H1 (cell line): ENCODE results near the gene PLAU. TPM values are rescaled to one million over a fixed set of nuclear protein-coding genes. Genes with fewer than 3 reads are reported as not detected.

Experiments used
- CTCF ChIA-PET: fragments of 300-600 bp; sonication (Branson Sonifier 250); formaldehyde crosslinking; loops from one replicate; lab custom pipeline; 2021; ENCODE audit not compliant: partially characterized antibody; lab: Charles Lee
- POLR2A ChIA-PET: fragments of 300-600 bp; sonication (Branson Sonifier 250); formaldehyde crosslinking; loops from one replicate; lab custom pipeline; 2021; ENCODE audit warnings: inconsistent platforms; ENCODE audit not compliant: partially characterized antibody; lab: Charles Lee
- DNase-seq, 2 experiments: peaks; one replicate each; pipeline versions ENCODE4 v3.0.0 to v3.0.0-alpha.2; 2010 to 2022; ENCODE audit warnings: low spot score in 2 of 2, low read depth in 1 of 2, mixed read lengths in 1 of 2
- FAIRE-seq: peaks from 2 replicates; lab custom pipeline; 2011; peaks lifted over from hg19 to GRCh38; lab: Jason Lieb, UNC
- H2AFZ ChIP-seq: 2 replicates; pipeline ENCODE4 v1.8.1; 2012; ENCODE audit warnings: low read length, inconsistent platforms
- H2AK5ac ChIP-seq: 2 replicates; pipeline ENCODE4 v1.6.1; 2013; ENCODE audit warnings: low read depth, low read length
- H2BK120ac ChIP-seq: replicated peaks from 2 replicates; pipeline ENCODE3; 2013; ENCODE audit warnings: low read depth, low read length, inconsistent platforms
- H2BK12ac ChIP-seq: 2 replicates; pipeline ENCODE4 v1.6.1; 2013; ENCODE audit warnings: low read depth, low read length
- H2BK15ac ChIP-seq: 2 replicates; pipeline ENCODE4 v1.6.1; 2013; ENCODE audit warnings: low read length
- H2BK20ac ChIP-seq: 2 replicates; pipeline ENCODE4 v1.6.1; 2013; ENCODE audit warnings: low read length
- H2BK5ac ChIP-seq: 2 replicates; pipeline ENCODE4 v1.6.1; 2013; ENCODE audit warnings: low read depth, low read length
- H3K14ac ChIP-seq: 2 replicates; pipeline ENCODE4 v1.6.1; 2013; ENCODE audit warnings: inconsistent platforms; ENCODE audit not compliant: insufficient read length
- H3K18ac ChIP-seq: 2 replicates; pipeline ENCODE4 v1.6.1; 2013; ENCODE audit warnings: low read length; ENCODE audit errors: extremely low read depth
- H3K23ac ChIP-seq: 2 replicates; pipeline ENCODE4 v1.6.1; 2013; ENCODE audit warnings: inconsistent platforms; ENCODE audit not compliant: insufficient read length
- H3K23me2 ChIP-seq: 2 replicates; pipeline ENCODE4 v1.6.1; 2013; ENCODE audit warnings: low read depth, low read length
- H3K27ac ChIP-seq: 2 replicates; pipeline ENCODE4 v1.6.1; 2011; ENCODE audit warnings: low read depth, low read length, inconsistent platforms
- H3K27me3 ChIP-seq, 4 experiments: replicated peaks in 1 of 4; 1 replicate in 1 of 4; 2 replicates in 3 of 4; pipeline versions ENCODE4 v1.6.1 to v1.8.1; 2011 to 2013; ENCODE audit warnings: low read length in 3 of 4, mild to moderate bottlenecking in 3 of 4, inconsistent platforms in 2 of 4, mixed read lengths in 2 of 4, moderate library complexity in 1 of 4; ENCODE audit not compliant: control insufficient read depth in 3 of 4, insufficient read depth in 3 of 4; ENCODE audit errors: extremely low read depth in 1 of 4
- H3K36me3 ChIP-seq, 4 experiments: 2 replicates each; pipeline versions ENCODE4 v1.6.1 to v1.8.1; 2011 to 2013; ENCODE audit warnings: mild to moderate bottlenecking in 4 of 4, low read length in 3 of 4, moderate library complexity in 2 of 4, control low read depth in 1 of 4, inconsistent platforms in 1 of 4; ENCODE audit not compliant: insufficient read depth in 4 of 4, control insufficient read depth in 2 of 4
- H3K4ac ChIP-seq: replicated peaks from 2 replicates; pipeline ENCODE3; 2013; ENCODE audit warnings: low read length, low read depth, mixed read lengths, inconsistent platforms; ENCODE audit not compliant: insufficient read length
- H3K4me1 ChIP-seq, 4 experiments: replicated peaks in 1 of 4; 1 replicate in 1 of 4; 2 replicates in 3 of 4; pipeline versions ENCODE4 v1.6.1 to v1.8.1; 2011 to 2013; ENCODE audit warnings: low read length in 3 of 4, inconsistent platforms in 2 of 4, mixed read lengths in 1 of 4; ENCODE audit not compliant: insufficient read depth in 4 of 4, control insufficient read depth in 3 of 4
- H3K4me2 ChIP-seq, 2 experiments: 2 replicates each; pipeline versions ENCODE4 v1.6.1 to v1.8.1; 2011 to 2013; ENCODE audit warnings: low read depth in 2 of 2, low read length in 2 of 2, control low read depth in 1 of 2, inconsistent platforms in 1 of 2, mild to moderate bottlenecking in 1 of 2; ENCODE audit not compliant: insufficient read depth in 1 of 2
- H3K4me3 ChIP-seq, 4 experiments: fragments of 200-600, 300-600 bp in 1 of 4; sonication (generic), shearing (Covaris generic), sonication (Bioruptor Twin) in 1 of 4; 2 replicates each; pipeline versions ENCODE4 v1.5.1 to v1.8.1; 2011 to 2016; ENCODE audit warnings: low read length in 4 of 4, low read depth in 3 of 4, control low read depth in 2 of 4, inconsistent platforms in 2 of 4, mild to moderate bottlenecking in 2 of 4, mixed read lengths in 1 of 4, moderate library complexity in 1 of 4; ENCODE audit not compliant: insufficient read depth in 2 of 4; ENCODE audit errors: extremely low read depth in 1 of 4
- H3K56ac ChIP-seq: replicated peaks from 2 replicates; pipeline ENCODE3; 2013; ENCODE audit warnings: low read depth, mild to moderate bottlenecking, mixed read lengths, low read length, inconsistent platforms; ENCODE audit not compliant: insufficient read length
- H3K79me1 ChIP-seq: 2 replicates; pipeline ENCODE4 v1.6.1; 2013; ENCODE audit warnings: low read depth, low read length, control low read depth
- H3K79me2 ChIP-seq, 2 experiments: 2 replicates each; pipeline versions ENCODE4 v1.6.1 to v1.8.1; 2012 to 2013; ENCODE audit warnings: low read length in 2 of 2, mild to moderate bottlenecking in 2 of 2, inconsistent platforms in 1 of 2; ENCODE audit not compliant: insufficient read depth in 2 of 2, control insufficient read depth in 1 of 2
- H3K9ac ChIP-seq, 4 experiments: replicated peaks in 1 of 4; 1 replicate in 1 of 4; 2 replicates in 3 of 4; pipeline versions ENCODE4 v1.6.1 to v1.8.1; 2011 to 2013; ENCODE audit warnings: low read depth in 3 of 4, low read length in 3 of 4, control low read depth in 2 of 4, mild to moderate bottlenecking in 2 of 4, moderate library complexity in 2 of 4, inconsistent platforms in 1 of 4; ENCODE audit errors: extremely low read depth in 1 of 4
- H3K9me3 ChIP-seq, 2 experiments: 2 replicates each; pipeline versions ENCODE4 v1.6.1 to v1.8.1; 2012 to 2013; ENCODE audit warnings: mild to moderate bottlenecking in 2 of 2, moderate library complexity in 2 of 2, control low read depth in 1 of 2, inconsistent platforms in 1 of 2, low read depth in 1 of 2, low read length in 1 of 2, mixed read lengths in 1 of 2; ENCODE audit not compliant: insufficient read depth in 2 of 2
- H4K20me1 ChIP-seq, 2 experiments: replicated peaks in 1 of 2; 2 replicates each; pipeline versions ENCODE3 to v1.8.1; 2011 to 2013; ENCODE audit warnings: inconsistent platforms in 2 of 2, low read length in 2 of 2, mild to moderate bottlenecking in 1 of 2; ENCODE audit not compliant: insufficient read depth in 2 of 2, control insufficient read depth in 1 of 2
- H4K5ac ChIP-seq: 2 replicates; pipeline ENCODE4 v1.6.1; 2013; ENCODE audit warnings: low read length, low read depth, mixed read lengths, inconsistent platforms; ENCODE audit not compliant: insufficient read length
- H4K8ac ChIP-seq: 2 replicates; pipeline ENCODE4 v1.8.0; 2013; ENCODE audit warnings: mild to moderate bottlenecking, moderate library complexity, low read length, inconsistent platforms; ENCODE audit not compliant: insufficient read depth; ENCODE audit errors: extremely low read depth
- H4K91ac ChIP-seq: replicated peaks from 2 replicates; pipeline ENCODE3; 2013; ENCODE audit warnings: low read length, mixed read lengths, inconsistent platforms; ENCODE audit not compliant: insufficient read length
- ASH2L ChIP-seq: fragments of 200-600, 300-600 bp; sonication (generic); IDR thresholded peaks from one replicate; pipeline ENCODE4 v1.7.1; 2017; ENCODE audit warnings: low read length
- BCL11A ChIP-seq, 2 experiments: IDR thresholded peaks; one replicate each; pipeline ENCODE4 v1.6.1; 2011; ENCODE audit warnings: low read depth in 2 of 2, low read length in 2 of 2, mild to moderate bottlenecking in 2 of 2
- CEBPB ChIP-seq: IDR thresholded peaks from 2 replicates; pipeline ENCODE4 v1.6.1; 2012; ENCODE audit warnings: low read depth, low read length
- NRF1 ChIP-seq: IDR thresholded peaks from 2 replicates; pipeline ENCODE4 v1.6.1; 2011; ENCODE audit warnings: mild to moderate bottlenecking, low read depth, low read length, improper control_type of control experiment
- POLR2AphosphoS5 ChIP-seq: IDR thresholded peaks from 2 replicates; pipeline ENCODE4 v1.6.1; 2011; ENCODE audit warnings: low read depth, low read length
- SIRT6 ChIP-seq: IDR thresholded peaks from one replicate; pipeline ENCODE4 v1.7.1; 2012; ENCODE audit warnings: low read length, inconsistent platforms
- SIX5 ChIP-seq: IDR thresholded peaks from 2 replicates; pipeline ENCODE4 v1.6.1; 2011; ENCODE audit warnings: mild to moderate bottlenecking, low read depth, low read length
- SUZ12 ChIP-seq: fragments of 200-600 bp; sonication (generic); IDR thresholded peaks from 2 replicates; pipeline ENCODE4 v1.6.1; 2012; ENCODE audit warnings: mild to moderate bottlenecking, inconsistent platforms, low read length, moderate library complexity, mixed read lengths
- TBP ChIP-seq: IDR thresholded peaks from 2 replicates; pipeline ENCODE4 v1.6.1; 2011; ENCODE audit warnings: low read depth, low read length, improper control_type of control experiment
- WGBS, 2 experiments: shearing (Covaris generic) in 1 of 2; methylation state at CpG; one replicate each; pipeline versions ENCODE4 v1.1.6 to v1.1.7; 2013 to 2015; ENCODE audit warnings: low lambda C conversion rate in 2 of 2, mixed read lengths in 2 of 2, inconsistent platforms in 1 of 2, low coverage in 1 of 2, missing lambda C conversion rate in 1 of 2; ENCODE audit not compliant: insufficient replicate concordance in 2 of 2, insufficient coverage in 1 of 2, insufficient read length in 1 of 2; ENCODE audit errors: extremely low coverage in 1 of 2, missing lambda C conversion rate in 1 of 2; 5-methylcytosine and 5-hydroxymethylcytosine counted together
- polyA plus RNA-seq, 7 experiments: library from polyadenylated mRNA; depleted of rRNA in 3 of 7; stranded (reverse) in 5 of 7; unstranded in 2 of 7; fragments of >200 nt in 5 of 7; fragments of 200-250 nt in 2 of 7; gene quantifications; 1 replicate in 5 of 7; 2 replicates in 1 of 7; 4 replicates in 1 of 7; pipeline versions ENCODE4 v1.2.1 to v1.2.3, GENCODE V29; 2011 to 2013; ENCODE audit warnings: missing spikeins in 2 of 7, mixed read lengths in 2 of 7
- total RNA-seq: library from RNA; stranded (reverse); fragmentation: NEBNext Ultra II Directional; extraction: Animal tissue kit (Norgen Biotek cat#: 25700); gene quantifications from 2 replicates; pipeline ENCODE4 v1.2.1, GENCODE V29; 2021
- TF ChIP-seq, protein P1 (sequence below): IDR thresholded peaks from 2 replicates; pipeline ENCODE4 v1.6.1; 2012; ENCODE audit warnings: low read length, inconsistent platforms

The PLAU gene
- total and polyA plus RNA-seq, 2 of the 8 experiments (the other 6 are each of a cell fraction or from before 2014, with no cell fraction given), result 16.2 to 26.1 TPM

GRCh38 chr10:73906524-73907447, 4.1 kb upstream of the PLAU start:
- Histone ChIP-seq H3K4me3 (peak overlapping the region in 1 of 4 experiments; percentile 9; a peak in 1 of 8 replicates), H2BK5ac (peak overlapping the region; percentile 90), H3K18ac (peak overlapping the region; percentile 85), H4K5ac (peak overlapping the region; percentile 37), H3K14ac (no peak overlapping the region), H3K79me1 (no peaks in the 10 kb centered on the region; the same call in 1 of the 2 replicates), H3K4me2 (peak overlapping the region; percentile 40 to 64), H2AFZ (peak overlapping the region; percentile 97), H3K27ac (peak overlapping the region; percentile 22; the same call in 1 of the 2 replicates), H3K79me2 (no peaks in the 10 kb centered on the region), H3K9me3 (no peaks in the 10 kb centered on the region), H3K23me2 (peaks cover 12% of the 10 kb centered on the region; the same call in 1 of the 2 replicates), H2BK12ac (peak overlapping the region; percentile 90), H3K36me3 (no peaks in the 10 kb centered on the region), H4K8ac (no peak overlapping the region), H3K23ac (no peak overlapping the region), H3K9ac (peak overlapping the region in 2 of 4 experiments; percentile 31 to 35; a peak in 2 of 7 replicates), H3K4ac (peak overlapping the region; percentile 76), H4K20me1 (no peaks in the 10 kb centered on the region), H3K56ac (no peak overlapping the region), H2BK20ac (peak overlapping the region; percentile 68), H3K4me1 (peaks cover 12 to 24% (median 18%) of the 10 kb centered on the region in 4 experiments), H2AK5ac (no peak overlapping the region; the same call in 1 of the 2 replicates), H2BK15ac (peak overlapping the region; percentile 66), H2BK120ac (peak overlapping the region; percentile 16), H3K27me3 (peaks cover 2 to 10% (median 5%) of the 10 kb centered on the region in 4 experiments; a peak in 6 of 7 replicates), H4K91ac (peak overlapping the region; percentile 75)
- peak; percentile 62 for FAIRE-seq
- ChIA-PET CTCF (interaction anchor here (0.7 to 14.8 kb wide), 10 partner anchors 10 to 144 kb away, joined by 3 to 103 read pairs (median 4); no protein-coding TSS in a partner anchor), POLR2A (interaction anchor here (0.8 to 4.2 kb wide), 14 partner anchors 8 to 332 kb away, joined by 3 to 23 read pairs (median 4); partner anchors contain the start of gene VCL)
- WGBS, 2 experiments, result 32% methylated on average over 8 of the region's 8 CpGs; no CpG with 5 or more reads in 1 of the 2 experiments
- DNase-seq, result peak; percentile 74 to 83
- TF ChIP-seq CEBPB (no peak), ASH2L (peak; percentile 59), SIRT6 (no peak), POLR2AphosphoS5 (peak; percentile 46; the same call in 1 of the 2 replicates), TBP (no peak), NRF1 (no peak), SIX5 (no peak), SUZ12 (no peak), BCL11A (IDR thresholded peaks at IDR 0.05; ENCODE audit: low read depth in 2 of 2, low read length in 2 of 2) (no peak)
- TF ChIP-seq, protein P1, sequence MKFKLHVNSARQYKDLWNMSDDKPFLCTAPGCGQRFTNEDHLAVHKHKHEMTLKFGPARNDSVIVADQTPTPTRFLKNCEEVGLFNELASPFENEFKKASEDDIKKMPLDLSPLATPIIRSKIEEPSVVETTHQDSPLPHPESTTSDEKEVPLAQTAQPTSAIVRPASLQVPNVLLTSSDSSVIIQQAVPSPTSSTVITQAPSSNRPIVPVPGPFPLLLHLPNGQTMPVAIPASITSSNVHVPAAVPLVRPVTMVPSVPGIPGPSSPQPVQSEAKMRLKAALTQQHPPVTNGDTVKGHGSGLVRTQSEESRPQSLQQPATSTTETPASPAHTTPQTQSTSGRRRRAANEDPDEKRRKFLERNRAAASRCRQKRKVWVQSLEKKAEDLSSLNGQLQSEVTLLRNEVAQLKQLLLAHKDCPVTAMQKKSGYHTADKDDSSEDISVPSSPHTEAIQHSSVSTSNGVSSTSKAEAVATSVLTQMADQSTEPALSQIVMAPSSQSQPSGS, result peak; percentile 66
